Urothelium cell line (cell line): ENCODE results near the gene GBX2.
"Not testable (repeated sequence)": the region's sequence is repeated elsewhere in the genome, so short reads cannot be mapped to it uniquely, and the experiment has no call there.

Source experiments
- DNase-seq: peaks from one replicate; pipeline ENCODE4 v3.0.0; 2011; ENCODE audit warnings: low spot score, mixed read lengths
- FAIRE-seq: peaks from 2 replicates; lab custom pipeline; 2011; peaks lifted over from hg19 to GRCh38; lab: Jason Lieb, UNC

The GBX2 gene

DNA sequence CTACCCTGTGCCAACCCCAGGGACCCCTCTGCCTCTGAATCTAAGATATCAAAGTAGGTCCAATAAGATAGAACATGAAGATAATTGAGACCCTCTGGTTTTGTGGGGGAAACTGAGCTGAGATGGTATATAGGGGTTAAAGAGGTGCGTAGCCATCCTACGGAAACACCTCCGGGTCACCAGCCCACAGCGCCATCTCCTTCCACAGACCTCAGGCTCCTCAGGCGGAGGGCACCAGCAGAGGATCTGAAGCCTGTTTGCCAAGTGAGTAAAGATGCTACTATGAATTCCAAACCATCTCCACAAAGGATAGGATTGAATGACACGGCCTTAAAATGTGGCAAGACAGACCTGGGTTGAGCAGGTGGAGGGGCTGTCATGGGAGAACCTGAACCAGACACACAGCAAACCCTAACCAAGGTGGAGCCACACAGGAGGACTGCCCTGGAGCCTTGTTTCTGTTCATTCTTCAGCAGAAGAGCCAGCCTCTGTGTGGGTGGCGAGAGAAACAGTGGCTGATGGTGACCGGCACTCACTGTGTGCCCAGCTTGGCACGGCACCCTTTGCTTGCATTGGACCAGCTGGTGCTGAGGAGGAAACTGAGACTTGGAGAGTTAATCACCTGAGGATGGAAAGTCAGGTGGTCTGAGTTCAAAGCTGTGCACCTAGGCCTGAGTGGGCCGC is 10.2 kb downstream of the GBX2 start:
- FAIRE-seq = no peak

GRCh38 chr2:236157366-236157765 is 10.8 kb downstream of the GBX2 start:
- FAIRE-seq = no peak
- no peak for DNase-seq

More for the DNA sequence above, 10.2 kb downstream of the GBX2 start:
- no peak for DNase-seq

- no peak for FAIRE-seq
Measured at GRCh38 chr2:236156860-236157194, 11.4 kb downstream of the GBX2 start.

DNA sequence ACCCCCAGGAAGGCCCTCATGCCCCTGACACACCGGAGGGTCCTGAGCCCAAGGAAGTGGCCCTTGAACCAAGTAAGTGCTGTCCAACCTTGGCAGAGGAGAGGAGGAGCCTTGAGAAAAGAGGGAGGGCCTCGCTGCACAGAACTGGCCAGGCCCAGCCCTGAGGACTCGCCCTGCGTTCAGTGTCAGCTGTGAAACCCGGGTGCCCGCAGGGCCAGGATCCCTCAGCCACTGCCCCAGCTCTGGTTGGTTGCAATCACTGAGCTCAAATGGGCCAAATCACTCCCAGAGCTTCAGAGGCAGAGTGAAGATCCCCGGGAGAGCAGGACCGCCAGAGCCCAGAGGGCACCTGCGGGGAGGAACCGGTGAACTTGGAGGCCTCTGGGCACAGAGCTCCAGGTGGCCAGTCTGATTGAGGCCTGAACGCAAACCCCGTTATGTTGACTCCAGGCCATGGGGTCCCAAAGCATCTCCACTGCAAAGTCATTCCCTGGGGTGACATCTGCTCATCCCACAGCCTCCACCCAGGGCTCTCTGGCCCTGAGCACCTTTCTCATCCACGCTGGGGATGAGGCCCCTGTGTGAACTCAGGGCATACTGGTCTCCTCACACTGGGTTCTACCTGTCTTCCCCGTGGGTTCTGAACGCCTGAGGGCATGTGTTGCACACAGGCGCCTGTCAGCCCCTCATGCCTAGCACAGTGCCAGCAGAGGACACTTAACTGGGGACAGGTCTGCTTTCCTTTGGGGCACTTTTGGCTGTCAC is 11.9 kb downstream of the GBX2 start:
- DNase-seq (no peak), FAIRE-seq (no peak)

More at GRCh38 chr2:236156860-236157194, 11.4 kb downstream of the GBX2 start:
- no peak for DNase-seq

DNA sequence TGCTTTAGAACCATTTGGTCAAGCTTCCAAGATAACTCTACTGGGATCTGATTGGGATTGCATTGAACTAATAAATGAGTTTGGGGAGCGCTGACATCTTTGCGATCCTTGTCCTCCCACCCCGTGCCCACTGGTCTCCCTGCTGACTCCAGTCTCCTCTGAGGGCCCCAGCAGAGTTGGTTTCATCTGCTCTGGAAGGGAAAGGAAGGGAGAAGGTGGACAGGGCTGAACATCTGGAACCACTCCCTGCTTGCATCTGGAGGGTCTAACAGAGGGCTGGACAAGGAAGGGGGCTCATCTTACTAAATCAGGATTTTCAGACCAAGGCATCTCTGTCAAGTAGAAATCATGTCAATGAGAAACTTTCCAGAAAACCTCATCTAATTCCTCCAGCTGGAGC is 12.8 kb downstream of the GBX2 start:
- FAIRE-seq (no peak), DNase-seq (no peak)

DNA sequence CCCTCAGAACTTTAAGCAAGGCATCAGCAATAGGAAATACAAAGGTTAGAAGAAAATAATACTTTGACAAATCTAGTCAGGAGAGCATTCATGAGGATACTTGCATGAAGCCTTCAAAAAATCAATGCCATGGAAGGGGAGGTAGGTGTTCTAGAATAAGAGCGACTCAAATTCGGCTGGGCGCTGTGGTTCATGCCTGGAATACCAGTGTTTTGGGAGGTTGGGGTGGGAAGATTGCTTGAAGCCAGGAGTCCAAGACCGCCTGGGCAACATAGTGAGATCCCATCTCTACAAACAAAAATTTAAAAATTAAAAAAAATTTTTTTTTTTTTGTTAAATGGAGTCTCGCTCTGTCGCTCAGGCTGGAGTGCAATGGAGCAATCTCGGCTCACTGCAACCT is 21.8 kb downstream of the GBX2 start:
- FAIRE-seq (no peak), DNase-seq (no peak)

DNA sequence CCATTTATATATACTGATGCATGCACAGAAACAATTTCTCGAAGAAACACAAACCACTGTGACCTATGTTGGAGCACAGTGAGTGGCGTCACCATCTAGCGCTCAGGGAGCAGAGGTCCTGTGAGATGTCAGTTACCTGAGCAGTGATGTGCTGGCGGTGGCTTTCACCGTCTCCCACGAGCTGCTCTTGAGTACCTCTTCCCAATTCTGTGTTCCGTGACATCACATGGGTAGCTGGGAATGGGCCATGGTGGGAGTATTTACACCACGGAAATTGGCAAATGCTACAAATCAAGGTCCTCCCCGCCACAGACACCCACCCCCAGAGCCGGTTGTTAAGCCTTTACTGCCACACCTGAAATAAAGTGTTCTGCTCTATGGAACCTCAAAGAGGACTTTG is 24.4 kb downstream of the GBX2 start:
- FAIRE-seq (no peak), DNase-seq (no peak)

- FAIRE-seq, DNase-seq: not testable (repeated sequence)
Measured at GRCh38 chr2:236141616-236142015, 26.6 kb downstream of the GBX2 start.

DNA sequence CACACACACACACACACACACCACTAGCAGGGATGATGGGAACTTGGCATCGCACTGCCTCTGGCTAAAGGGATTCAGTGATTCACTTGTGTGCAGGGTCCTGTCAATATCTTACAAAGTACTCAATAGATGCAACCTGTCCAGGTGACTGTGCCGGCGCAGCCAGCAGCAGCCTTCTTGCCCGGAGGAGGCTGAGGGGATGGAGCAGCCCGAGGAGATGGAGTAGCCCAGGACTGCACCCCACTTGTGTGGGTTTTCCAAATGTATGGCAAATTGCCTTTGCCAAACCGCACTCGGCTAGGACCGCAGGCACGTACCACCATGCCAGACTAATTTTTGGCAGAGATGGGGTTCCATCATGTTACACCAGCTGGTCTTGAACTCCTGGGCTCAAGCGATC is 31.1 kb downstream of the GBX2 start:
- peak; percentile 5 for FAIRE-seq
- DNase-seq = no peak

- DNase-seq (no peak), FAIRE-seq (no peak)
Measured at GRCh38 chr2:236136538-236136937, 31.6 kb downstream of the GBX2 start.

- no peak for DNase-seq
- no peak for FAIRE-seq
Measured at GRCh38 chr2:236133410-236134012, 34.7 kb downstream of the GBX2 start.

GRCh38 chr2:236131073-236131692 is 37.0 kb downstream of the GBX2 start:
- DNase-seq (no peak), FAIRE-seq (no peak)

GRCh38 chr2:236130349-236130998 is 37.7 kb downstream of the GBX2 start:
- FAIRE-seq (no peak), DNase-seq (no peak)

DNA sequence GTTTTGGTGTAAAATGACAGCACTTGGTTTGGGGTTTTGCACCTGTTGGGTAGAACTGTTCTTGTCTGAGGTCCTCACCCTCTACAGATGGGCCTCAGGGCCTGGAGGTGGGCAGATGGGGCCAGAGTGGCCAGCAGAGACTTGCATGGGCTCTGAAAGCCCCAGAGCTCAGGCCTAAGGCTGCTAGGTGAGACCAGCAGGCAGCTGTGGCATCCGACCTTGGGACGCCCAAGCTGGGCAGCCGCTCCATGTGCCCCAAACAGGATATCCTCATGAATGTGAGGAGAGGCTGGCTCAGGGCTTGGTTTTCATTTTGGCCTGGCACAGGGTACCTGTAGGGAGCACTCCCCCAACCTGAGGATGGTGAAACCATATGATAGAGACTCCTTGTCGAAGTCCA is 38.3 kb downstream of the GBX2 start:
- FAIRE-seq (no peak), DNase-seq (no peak)

- no peak for DNase-seq
- FAIRE-seq = no peak
Measured at GRCh38 chr2:236128321-236128720, 39.9 kb downstream of the GBX2 start.

DNA sequence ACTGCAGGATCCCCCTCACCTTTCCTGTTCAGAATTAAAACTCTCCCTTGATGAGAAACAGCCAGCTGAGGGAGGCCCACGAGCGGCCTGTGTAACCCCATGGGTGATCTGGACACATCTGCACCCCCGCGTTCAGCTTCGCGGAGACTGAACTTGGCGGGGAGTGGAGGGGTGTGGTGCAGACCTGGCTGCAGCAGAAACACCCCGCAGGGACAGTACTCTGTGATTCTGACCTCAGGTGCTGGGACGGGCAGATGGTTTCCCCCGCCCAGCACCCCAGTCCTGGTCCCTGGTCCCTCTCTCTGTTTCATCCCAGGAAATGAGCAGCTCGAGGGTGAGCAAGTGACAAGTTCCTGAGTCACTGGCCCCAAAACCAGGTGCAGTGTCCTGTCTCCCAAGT is 41.2 kb downstream of the GBX2 start:
- DNase-seq (no peak), FAIRE-seq (no peak)

DNA sequence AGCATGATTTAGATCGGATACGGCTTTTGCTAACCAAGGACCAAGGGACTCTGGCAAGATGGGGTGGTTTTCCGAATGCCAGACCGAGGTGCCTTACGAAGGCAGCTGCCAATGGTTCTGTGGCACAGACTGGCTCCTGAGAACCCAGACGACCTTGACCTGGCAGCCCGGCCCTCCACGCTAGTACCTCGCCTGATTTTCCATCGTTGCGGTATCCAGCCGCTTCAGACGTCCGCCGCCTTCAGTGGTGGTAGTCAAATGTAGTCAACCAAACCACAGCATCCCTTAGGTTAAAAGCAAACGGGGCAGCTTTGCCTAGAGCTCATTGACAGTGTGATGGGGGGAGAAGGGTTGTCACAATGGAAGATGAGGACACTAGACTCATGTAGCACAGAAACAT is 42.6 kb downstream of the GBX2 start:
- no peak for FAIRE-seq
- DNase-seq = no peak

GRCh38 chr2:236124182-236124893 is 43.8 kb downstream of the GBX2 start:
- DNase-seq (no peak), FAIRE-seq (no peak)

- no peak for FAIRE-seq
Measured at GRCh38 chr2:236123716-236124115, 44.5 kb downstream of the GBX2 start.

DNA sequence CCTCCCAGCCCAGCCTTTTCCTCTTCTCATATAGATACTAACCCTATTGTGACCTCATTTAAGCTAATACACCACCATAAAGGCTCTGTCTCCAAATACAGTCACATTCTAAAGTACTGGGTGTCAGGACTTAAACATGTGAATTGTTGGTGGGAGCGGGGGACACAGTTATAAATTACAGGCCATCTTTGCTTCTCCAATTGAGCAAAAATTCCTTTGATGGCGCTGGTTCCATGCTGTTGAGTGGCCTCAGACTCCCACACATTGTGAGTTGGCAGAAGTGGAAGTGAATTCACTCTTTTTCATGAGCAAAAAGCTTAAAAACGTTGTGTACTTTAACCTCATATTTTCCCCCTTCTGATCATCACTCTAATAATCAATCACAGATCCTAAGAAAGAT is 46.0 kb downstream of the GBX2 start:
- FAIRE-seq (no peak), DNase-seq (no peak)

More at GRCh38 chr2:236123716-236124115, 44.5 kb downstream of the GBX2 start:
- DNase-seq = no peak
